Keratinocyte (primary cell): ENCODE measurements around the gene B3GALT2. TPM values are rescaled to one million over a fixed set of nuclear protein-coding genes. Genes with fewer than 3 reads are reported as not detected.

Source experiments
- DNase-seq: peaks from one replicate; pipeline ENCODE4 v3.0.0-alpha.2; 2011; ENCODE audit warnings: low read depth, missing footprints, low spot score
- FAIRE-seq: peaks from 2 replicates; lab custom pipeline; 2011; peaks lifted over from hg19 to GRCh38; lab: Jason Lieb, UNC
- H2AFZ ChIP-seq: 2 replicates; pipeline ENCODE4 v1.6.0; 2012; ENCODE audit warnings: low read length, control low read depth, inconsistent platforms; ENCODE audit not compliant: control insufficient read depth
- H3K27ac ChIP-seq: 2 replicates; pipeline ENCODE4 v1.5.1; 2011; ENCODE audit warnings: low read length; ENCODE audit not compliant: control insufficient read depth, insufficient read depth
- H3K27me3 ChIP-seq: 3 replicates; pipeline ENCODE4 v1.6.0; 2011; ENCODE audit warnings: low read length; ENCODE audit not compliant: control insufficient read depth, insufficient read depth; ENCODE audit errors: extremely low read depth
- H3K36me3 ChIP-seq, 2 experiments: 2 replicates in 1 of 2; 3 replicates in 1 of 2; pipeline ENCODE4 v1.5.1; 2011; ENCODE audit warnings: low read length in 2 of 2, mild to moderate bottlenecking in 1 of 2; ENCODE audit not compliant: control insufficient read depth in 2 of 2, insufficient read depth in 2 of 2; ENCODE audit errors: extremely low read depth in 1 of 2
- H3K4me1 ChIP-seq: 3 replicates; pipeline ENCODE4 v1.5.1; 2011; ENCODE audit warnings: low read length; ENCODE audit not compliant: control insufficient read depth, insufficient read depth; ENCODE audit errors: extremely low read depth
- H3K4me2 ChIP-seq: 3 replicates; pipeline ENCODE4 v1.6.0; 2011; ENCODE audit warnings: low read depth, low read length; ENCODE audit not compliant: control insufficient read depth, insufficient read depth; ENCODE audit errors: extremely low read depth
- H3K4me3 ChIP-seq, 3 experiments: fragments of 200-600 bp in 1 of 3; sonication (generic) in 1 of 3; 2 replicates in 2 of 3; 3 replicates in 1 of 3; pipeline ENCODE4 v1.5.1; 2011 to 2016; ENCODE audit warnings: low read length in 3 of 3, mild to moderate bottlenecking in 3 of 3, control low read depth in 2 of 3, inconsistent platforms in 1 of 3, low read depth in 1 of 3, mixed read lengths in 1 of 3, mixed run types in 1 of 3, moderate library complexity in 1 of 3; ENCODE audit not compliant: control insufficient read depth in 2 of 3, insufficient read depth in 2 of 3; ENCODE audit errors: extremely low read depth in 1 of 3
- H3K79me2 ChIP-seq: 2 replicates; pipeline ENCODE4 v1.6.0; 2012; ENCODE audit warnings: low read length; ENCODE audit not compliant: control insufficient read depth, insufficient read depth
- H3K9ac ChIP-seq: 3 replicates; pipeline ENCODE4 v1.6.0; 2011; ENCODE audit warnings: low read length; ENCODE audit not compliant: control insufficient read depth, insufficient read depth; ENCODE audit errors: extremely low read depth
- H3K9me1 ChIP-seq: 3 replicates; pipeline ENCODE4 v1.6.0; 2011; ENCODE audit warnings: low read length; ENCODE audit not compliant: control insufficient read depth, insufficient read depth; ENCODE audit errors: extremely low read depth
- H3K9me3 ChIP-seq: 2 replicates; pipeline ENCODE4 v1.5.1; 2012; ENCODE audit warnings: low read depth, low read length; ENCODE audit not compliant: control insufficient read depth
- H4K20me1 ChIP-seq: 3 replicates; pipeline ENCODE4 v1.6.0; 2011; ENCODE audit warnings: low read length; ENCODE audit not compliant: control insufficient read depth, insufficient read depth; ENCODE audit errors: extremely low read depth
- EZH2 ChIP-seq: IDR thresholded peaks from one replicate; pipeline ENCODE4 v1.6.1; 2012; ENCODE audit warnings: inconsistent platforms, mild to moderate bottlenecking, low read length, moderate library complexity
- dilution Hi-C: fragments of 300-500 bp; cut with MboI; formaldehyde crosslinking; loops from one replicate; pipeline ENCODE4 v1.7.0; 2020; ENCODE audit warnings: low sequenced_read_pairs; ENCODE audit not compliant: extremely low pct_ligation_motif_present
- polyA plus RNA-seq, 5 experiments: library from polyadenylated mRNA; depleted of rRNA in 3 of 5; stranded (reverse) in 3 of 5; stranded (forward) in 1 of 5; unstranded in 1 of 5; fragments of >200 nt; gene quantifications; 1 replicate in 1 of 5; 2 replicates in 3 of 5; 3 replicates in 1 of 5; pipeline versions ENCODE4 v1.2.1 to v1.2.3, GENCODE V29; 2011 to 2012; ENCODE audit warnings: missing spikeins in 2 of 5, low read depth in 1 of 5, low replicate concordance in 1 of 5
- TF ChIP-seq, protein P1 (sequence below), 3 experiments: IDR thresholded peaks in 1 of 3; conservative IDR thresholded peaks in 1 of 3; optimal IDR thresholded peaks in 1 of 3; 2 replicates in 2 of 3; 3 replicates in 1 of 3; pipeline versions ENCODE3 to v1.5.1; 2011; ENCODE audit warnings: low read length in 3 of 3, mild to moderate bottlenecking in 3 of 3, moderate library complexity in 2 of 3, control low read depth in 1 of 3, inconsistent platforms in 1 of 3; ENCODE audit not compliant: insufficient read depth in 2 of 3; ENCODE audit errors: extremely low read depth in 1 of 3

B3GALT2 gene
- polyA plus RNA-seq, 1 donor (not counting 4 experiments of a cell fraction or from before 2014, with no cell fraction given) = not detected

DNA sequence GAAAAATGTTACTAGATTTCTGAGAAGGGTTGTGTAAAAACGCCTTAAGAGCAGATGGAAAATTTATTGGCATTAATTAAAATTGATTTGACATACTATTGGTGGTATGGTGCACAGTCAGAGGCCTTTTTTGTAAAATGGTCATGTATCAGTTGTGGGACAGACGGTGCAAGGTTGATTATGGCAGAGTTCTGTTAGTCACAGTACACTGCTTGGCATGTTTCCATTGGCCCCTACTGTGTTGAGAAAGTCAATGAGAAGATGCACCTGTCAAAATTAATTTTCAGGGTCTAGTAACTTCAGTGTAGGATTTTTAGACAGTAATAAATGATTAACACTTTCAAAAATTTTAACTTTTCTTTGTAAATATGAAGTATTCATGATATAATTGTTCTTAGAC, 4.4 kb downstream of the B3GALT2 start:
- H2AFZ ChIP-seq = no peak overlapping the region
- no peak overlapping the region for H3K27ac ChIP-seq
- dilution Hi-C loops = no loop called here
- no peak overlapping the region for H3K4me3 ChIP-seq
- FAIRE-seq (no peak), DNase-seq (no peak)
- TF ChIP-seq EZH2 = no peak
- no peaks in the 10 kb centered on the region for H3K36me3 ChIP-seq
- no peaks in the 10 kb centered on the region for H3K9me3 ChIP-seq
- H4K20me1 ChIP-seq = peaks cover 4% of the 10 kb centered on the region
- H3K4me1 ChIP-seq = peaks cover 15% of the 10 kb centered on the region
- H3K4me2 ChIP-seq = no peak overlapping the region
- no peaks in the 10 kb centered on the region for H3K9me1 ChIP-seq
- peaks cover 37% of the 10 kb centered on the region for H3K79me2 ChIP-seq
- H3K9ac ChIP-seq = no peak overlapping the region
- H3K27me3 ChIP-seq = no peaks in the 10 kb centered on the region

DNA sequence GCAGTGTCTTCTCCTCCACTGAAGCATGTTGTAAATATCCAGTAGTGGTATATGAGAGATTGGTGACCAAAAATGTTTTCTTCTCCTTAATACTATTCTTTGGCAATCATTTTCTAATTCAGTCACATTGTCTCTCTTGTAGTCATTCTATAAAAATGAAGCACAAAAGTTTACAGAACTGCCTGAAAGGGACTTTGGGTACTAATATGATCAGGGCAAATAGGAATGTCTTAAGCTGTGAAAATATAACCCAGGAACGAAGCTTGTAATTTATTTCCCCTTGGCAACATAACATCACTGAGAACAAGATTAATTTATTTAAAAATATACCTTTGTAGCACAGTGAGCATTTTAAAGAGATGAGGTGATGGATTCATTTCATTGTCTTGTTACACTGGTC, 4.9 kb downstream of the B3GALT2 start:
- H4K20me1 ChIP-seq = peaks cover 4% of the 10 kb centered on the region
- no peaks in the 10 kb centered on the region for H3K9me3 ChIP-seq
- H3K4me2 ChIP-seq = no peak overlapping the region
- peaks cover 13% of the 10 kb centered on the region for H3K4me1 ChIP-seq
- no peak overlapping the region for H2AFZ ChIP-seq
- peaks cover 37% of the 10 kb centered on the region for H3K79me2 ChIP-seq
- no peak overlapping the region for H3K4me3 ChIP-seq
- no peak overlapping the region for H3K9ac ChIP-seq
- dilution Hi-C loops = no loop called here
- TF ChIP-seq EZH2 = no peak
- TF ChIP-seq, protein P1, sequence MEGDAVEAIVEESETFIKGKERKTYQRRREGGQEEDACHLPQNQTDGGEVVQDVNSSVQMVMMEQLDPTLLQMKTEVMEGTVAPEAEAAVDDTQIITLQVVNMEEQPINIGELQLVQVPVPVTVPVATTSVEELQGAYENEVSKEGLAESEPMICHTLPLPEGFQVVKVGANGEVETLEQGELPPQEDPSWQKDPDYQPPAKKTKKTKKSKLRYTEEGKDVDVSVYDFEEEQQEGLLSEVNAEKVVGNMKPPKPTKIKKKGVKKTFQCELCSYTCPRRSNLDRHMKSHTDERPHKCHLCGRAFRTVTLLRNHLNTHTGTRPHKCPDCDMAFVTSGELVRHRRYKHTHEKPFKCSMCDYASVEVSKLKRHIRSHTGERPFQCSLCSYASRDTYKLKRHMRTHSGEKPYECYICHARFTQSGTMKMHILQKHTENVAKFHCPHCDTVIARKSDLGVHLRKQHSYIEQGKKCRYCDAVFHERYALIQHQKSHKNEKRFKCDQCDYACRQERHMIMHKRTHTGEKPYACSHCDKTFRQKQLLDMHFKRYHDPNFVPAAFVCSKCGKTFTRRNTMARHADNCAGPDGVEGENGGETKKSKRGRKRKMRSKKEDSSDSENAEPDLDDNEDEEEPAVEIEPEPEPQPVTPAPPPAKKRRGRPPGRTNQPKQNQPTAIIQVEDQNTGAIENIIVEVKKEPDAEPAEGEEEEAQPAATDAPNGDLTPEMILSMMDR (optimal IDR thresholded peaks at IDR 0.05 in 1 of 3, IDR thresholded peaks at IDR 0.05 in 1 of 3, conservative IDR thresholded peaks at IDR 0.05 in 1 of 3; ENCODE audit: extremely low read depth in 1 of 3, insufficient read depth in 2 of 3, low read length in 3 of 3) = no peak
- no peaks in the 10 kb centered on the region for H3K36me3 ChIP-seq
- H3K27ac ChIP-seq = no peak overlapping the region
- FAIRE-seq (no peak), DNase-seq (no peak)
- no peaks in the 10 kb centered on the region for H3K9me1 ChIP-seq
- no peaks in the 10 kb centered on the region for H3K27me3 ChIP-seq

- Histone ChIP-seq H3K27ac (no peak overlapping the region), H3K36me3 (no peaks in the 10 kb centered on the region), H3K9me1 (no peaks in the 10 kb centered on the region), H2AFZ (no peak overlapping the region), H3K9ac (no peak overlapping the region), H3K4me2 (no peak overlapping the region), H4K20me1 (no peaks in the 10 kb centered on the region), H3K4me1 (no peaks in the 10 kb centered on the region), H3K4me3 (no peak overlapping the region), H3K9me3 (no peaks in the 10 kb centered on the region), H3K27me3 (no peaks in the 10 kb centered on the region), H3K79me2 (peaks cover 31% of the 10 kb centered on the region)
- dilution Hi-C loops = no loop called here
- no peak for DNase-seq
- TF ChIP-seq EZH2 = no peak
- TF ChIP-seq, protein P1 (optimal IDR thresholded peaks at IDR 0.05 in 1 of 3, IDR thresholded peaks at IDR 0.05 in 1 of 3, conservative IDR thresholded peaks at IDR 0.05 in 1 of 3; ENCODE audit: extremely low read depth in 1 of 3, insufficient read depth in 2 of 3, low read length in 3 of 3) = no peak
- no peak for FAIRE-seq
Measured at GRCh38 chr1:193179094-193179493, 7.3 kb downstream of the B3GALT2 start.
